Measurements from ENCODE around the gene SMPD3.

Gene SMPD3

DNA sequence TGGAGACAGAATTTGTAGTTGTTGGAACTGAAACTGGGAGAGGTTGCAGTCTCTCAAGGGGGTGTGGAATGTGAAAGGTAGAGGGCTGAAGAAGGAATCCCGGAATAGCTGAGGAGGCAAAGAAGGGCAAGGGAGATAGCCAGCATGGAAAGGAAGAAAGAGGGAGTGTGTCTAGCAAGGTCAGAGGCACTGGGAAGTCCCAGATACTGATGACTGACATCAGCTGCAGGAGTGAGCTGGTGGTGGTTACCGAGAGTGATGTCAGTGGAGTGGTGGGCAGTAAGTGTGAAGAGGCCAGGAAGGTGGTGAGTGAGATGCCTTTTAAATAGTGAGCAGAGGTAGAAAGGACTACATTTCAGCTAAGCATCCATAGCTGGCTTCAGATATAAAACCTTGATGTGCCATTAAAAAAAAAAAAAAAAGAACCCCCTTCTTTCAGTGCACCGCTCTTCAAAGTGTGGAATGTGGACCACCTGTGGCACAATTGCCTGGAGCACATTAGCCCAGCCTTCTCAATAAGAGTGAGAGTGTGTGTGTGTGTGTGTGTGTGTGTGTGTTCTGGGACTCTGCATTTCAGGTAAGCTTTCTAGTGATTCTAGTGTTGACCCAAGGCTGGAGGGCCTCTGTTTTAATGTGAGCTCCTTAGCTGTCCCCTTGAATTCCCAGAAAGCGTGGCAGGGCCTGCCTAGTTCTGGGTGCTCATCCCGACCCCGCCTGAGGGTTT is 129.0 kb downstream of the SMPD3 start:
- no peak for DNase-seq

DNA sequence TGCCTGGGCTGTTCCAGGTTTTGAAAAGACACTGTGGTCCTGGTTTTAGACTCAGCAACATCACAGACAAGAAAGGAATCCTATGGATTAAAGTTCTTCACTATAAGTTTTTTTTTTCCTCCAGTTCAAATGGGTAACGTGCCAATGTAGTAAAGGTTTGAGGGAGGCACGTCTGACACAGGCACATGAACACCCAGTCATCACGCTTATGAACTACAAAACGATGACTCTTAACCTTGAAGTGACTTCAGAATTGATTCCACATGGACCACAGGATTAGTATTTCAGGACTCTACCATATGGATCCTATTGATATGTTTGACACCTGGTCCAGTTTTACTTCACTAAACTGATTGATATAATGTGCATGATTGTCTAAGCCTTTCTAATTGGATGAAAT is 135.2 kb downstream of the SMPD3 start:
- no peak for DNase-seq

DNA sequence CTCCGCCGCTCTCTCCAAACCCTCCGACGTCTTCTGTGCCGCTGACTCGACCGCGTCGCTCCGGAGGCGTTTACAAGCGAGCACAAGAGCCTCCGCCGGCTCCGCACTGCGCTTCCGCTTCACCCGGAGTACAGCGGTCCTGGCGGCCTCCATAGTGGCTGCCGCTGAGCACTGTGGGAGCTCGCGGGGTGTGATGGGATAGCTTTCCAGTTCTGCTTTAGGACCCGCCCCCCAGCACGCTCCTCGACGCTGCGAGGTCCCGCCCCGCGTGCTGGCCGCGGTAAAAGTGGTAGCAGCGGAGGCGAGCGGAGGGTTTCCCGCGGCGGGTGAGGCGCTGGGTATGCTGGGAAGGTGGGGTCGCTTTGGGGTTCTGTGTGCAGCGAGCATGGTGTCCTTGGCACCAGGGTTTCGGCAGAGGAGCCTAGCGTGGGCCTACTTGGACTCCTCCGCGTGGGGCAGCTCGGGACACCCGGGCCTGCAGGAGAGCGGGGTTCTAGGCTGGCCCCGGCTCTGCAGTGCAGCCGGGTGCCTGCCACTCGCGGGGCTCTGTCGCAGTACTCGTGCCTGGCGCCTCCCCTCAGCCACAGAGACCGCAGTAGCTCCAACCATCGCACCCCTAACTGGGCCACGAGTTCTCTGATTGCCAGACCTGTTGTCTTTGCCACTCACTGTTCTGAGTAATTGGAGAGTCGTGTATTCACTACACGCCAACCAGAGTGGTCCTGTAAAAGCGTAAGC is 137.4 kb downstream of the SMPD3 start, which contains the start of the genes PRMT7 and SLC7A6OS:
Gene PRMT7, plus strand, starts transcription at position 246 of the 738 bp plus-strand sequence. CDS start 4,961 bp downstream, outside the sequence.
Gene SLC7A6OS, minus strand, starts transcription at position 173 of the 738 bp plus-strand sequence. Its CDS starts 20 bp downstream, at position 153.
- peak; percentile 92 for DNase-seq

DNA sequence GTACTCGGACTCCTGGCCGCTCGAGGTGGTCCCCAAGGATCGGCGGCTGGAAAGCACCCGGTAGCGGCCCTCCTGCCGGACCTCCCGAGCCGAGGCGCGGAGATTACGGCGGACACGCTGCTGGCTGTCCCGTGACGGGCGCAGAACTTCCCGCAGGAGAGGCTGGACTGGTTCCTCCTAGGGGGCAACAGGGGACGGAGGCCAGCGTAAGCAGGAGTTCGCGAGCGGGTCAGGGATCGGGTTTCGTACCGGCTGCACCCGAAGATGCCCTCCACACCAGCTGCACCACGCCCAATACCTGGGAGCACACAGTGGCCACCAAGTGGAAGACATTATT is 137.9 kb downstream of the SMPD3 start:
- no peak for DNase-seq

DNA sequence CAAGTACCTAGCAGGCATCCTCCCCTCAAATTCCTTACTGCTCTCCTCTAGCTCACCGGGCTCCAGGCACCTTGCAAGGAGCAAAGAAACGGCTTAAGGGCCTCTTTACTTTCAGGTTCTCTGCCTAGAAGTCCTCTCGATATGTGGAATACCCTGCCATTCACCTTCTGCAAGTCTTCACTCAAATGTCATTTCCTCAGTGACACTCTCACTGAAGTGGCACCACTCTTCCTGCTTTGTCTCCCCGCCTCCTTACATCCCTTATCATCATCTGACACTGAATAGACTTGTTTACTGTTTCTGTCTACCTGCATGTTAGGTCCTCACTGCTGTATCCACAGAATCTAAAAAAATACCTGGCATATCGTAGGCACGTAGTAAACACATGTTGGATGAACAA is 138.5 kb downstream of the SMPD3 start:
- peak; percentile 24 for DNase-seq

Measured in CD4-positive, alpha-beta T cell treated with Interleukin-10 for 1 hour (primary cell).